ENCODE data around the gene MED12L. TPM values are rescaled to one million over a fixed set of nuclear protein-coding genes. Genes with fewer than 3 reads are reported as not detected.

The MED12L gene
- total and polyA plus RNA-seq, 8 donors: 0.08 to 0.88 (median 0.45) TPM

DNA sequence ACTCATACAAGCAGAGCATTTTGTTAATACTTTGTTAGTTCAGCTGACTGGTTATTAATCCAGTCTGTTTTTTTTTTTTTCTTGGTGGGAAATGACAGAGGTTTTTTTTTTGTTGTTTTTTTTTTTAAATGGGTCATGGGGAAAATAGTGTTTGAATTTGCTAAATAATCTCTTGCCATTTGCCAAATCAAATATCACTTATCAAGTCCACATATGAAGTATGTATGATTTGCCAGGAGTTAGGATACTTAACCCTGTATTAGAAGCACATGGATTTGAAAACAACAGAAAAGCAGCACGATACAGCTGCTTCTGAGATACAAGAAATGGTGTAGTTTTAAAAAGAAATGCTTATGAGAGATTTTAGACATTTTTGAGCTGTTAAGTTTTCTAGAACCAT, 171.3 kb downstream of the MED12L start:
- peak; percentile 20 for FAIRE-seq
- DNase-seq: no peak
- Histone ChIP-seq H3K27me3 (no peaks in the 10 kb centered on the region), H3K4me1 (peaks cover 11 to 13% (median 13%) of the 10 kb centered on the region in 3 donors), H3K9me3 (no peaks in the 10 kb centered on the region), H3K36me3 (no peaks in the 10 kb centered on the region), H3K4me3 (no peak overlapping the region), H3K27ac (no peak overlapping the region)
- peak; percentile 27 to 84 (median 68) for ATAC-seq
- WGBS, 2 donors: 24 to 28% methylated on average over 1 of the region's 1 CpG
- TF ChIP-seq, protein P1, sequence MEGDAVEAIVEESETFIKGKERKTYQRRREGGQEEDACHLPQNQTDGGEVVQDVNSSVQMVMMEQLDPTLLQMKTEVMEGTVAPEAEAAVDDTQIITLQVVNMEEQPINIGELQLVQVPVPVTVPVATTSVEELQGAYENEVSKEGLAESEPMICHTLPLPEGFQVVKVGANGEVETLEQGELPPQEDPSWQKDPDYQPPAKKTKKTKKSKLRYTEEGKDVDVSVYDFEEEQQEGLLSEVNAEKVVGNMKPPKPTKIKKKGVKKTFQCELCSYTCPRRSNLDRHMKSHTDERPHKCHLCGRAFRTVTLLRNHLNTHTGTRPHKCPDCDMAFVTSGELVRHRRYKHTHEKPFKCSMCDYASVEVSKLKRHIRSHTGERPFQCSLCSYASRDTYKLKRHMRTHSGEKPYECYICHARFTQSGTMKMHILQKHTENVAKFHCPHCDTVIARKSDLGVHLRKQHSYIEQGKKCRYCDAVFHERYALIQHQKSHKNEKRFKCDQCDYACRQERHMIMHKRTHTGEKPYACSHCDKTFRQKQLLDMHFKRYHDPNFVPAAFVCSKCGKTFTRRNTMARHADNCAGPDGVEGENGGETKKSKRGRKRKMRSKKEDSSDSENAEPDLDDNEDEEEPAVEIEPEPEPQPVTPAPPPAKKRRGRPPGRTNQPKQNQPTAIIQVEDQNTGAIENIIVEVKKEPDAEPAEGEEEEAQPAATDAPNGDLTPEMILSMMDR (IDR thresholded peaks at IDR 0.05): no peak
- intact Hi-C loops (cut with DNase I): no loop called here

DNA sequence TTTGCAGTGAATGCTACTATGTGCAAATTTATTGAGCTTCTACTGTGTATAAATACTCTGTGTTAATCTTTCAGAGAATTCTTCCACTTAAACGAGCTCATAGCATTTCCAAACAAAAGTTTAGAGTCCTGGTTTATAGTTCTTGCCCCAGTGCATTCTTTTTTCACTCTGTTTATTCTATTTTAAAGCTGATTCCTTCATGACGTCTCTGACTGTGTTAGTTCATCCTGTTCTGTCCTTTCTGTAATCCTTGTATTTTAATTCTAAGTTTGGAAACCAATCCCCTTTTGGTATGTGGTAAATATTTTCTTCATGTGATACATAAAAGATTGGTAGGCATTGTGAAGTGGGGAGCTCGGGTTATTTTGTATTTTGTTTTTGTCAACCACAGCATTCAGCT, 174.2 kb downstream of the MED12L start:
- Histone ChIP-seq H3K4me1 (peaks cover 11 to 13% (median 13%) of the 10 kb centered on the region in 3 donors), H3K27me3 (no peaks in the 10 kb centered on the region), H3K9me3 (no peaks in the 10 kb centered on the region), H3K27ac (no peak overlapping the region), H3K36me3 (no peaks in the 10 kb centered on the region), H3K4me3 (no peak overlapping the region)
- no peak for DNase-seq
- 63 to 74% methylated on average over 3 of the region's 3 CpGs for WGBS, 2 donors
- TF ChIP-seq, protein P1 (IDR thresholded peaks at IDR 0.05): no peak
- intact Hi-C loops (cut with DNase I): no loop called here
- ATAC-seq: no peak
- peak; percentile 41 for FAIRE-seq

DNA sequence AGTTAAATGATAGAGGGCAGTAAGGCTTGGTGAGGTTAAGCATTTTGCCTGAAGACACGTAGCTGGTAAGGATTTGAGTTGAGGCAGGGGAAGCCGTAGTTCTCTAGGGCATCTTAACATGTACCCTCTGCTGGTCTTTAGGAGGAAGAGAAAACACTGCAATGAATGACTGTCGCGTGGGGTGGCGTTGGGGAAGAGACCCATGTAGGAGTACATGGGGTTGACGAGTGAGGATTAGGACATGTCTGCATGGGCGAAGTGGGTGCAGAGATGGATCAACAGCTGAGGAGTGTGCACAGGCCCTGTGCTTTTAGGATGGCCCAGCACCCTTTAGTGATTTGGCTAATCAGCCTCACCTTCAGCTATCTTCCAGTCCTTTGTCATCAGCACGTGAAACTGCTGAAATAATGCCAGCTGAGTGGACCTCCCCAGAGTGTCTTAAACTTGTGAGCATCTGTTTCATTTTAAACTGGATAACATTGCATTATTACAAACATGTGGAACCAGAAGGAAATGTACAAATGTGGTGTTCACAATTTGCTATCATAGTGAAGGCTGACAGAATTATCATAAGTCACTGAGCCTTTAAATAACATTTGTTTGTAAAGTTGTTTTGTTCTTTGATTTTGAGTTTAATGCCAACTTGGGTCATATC, 177.5 kb downstream of the MED12L start:
- 80 to 82% methylated on average over 8 of the region's 8 CpGs for WGBS, 2 donors
- H3K27ac ChIP-seq: no peak overlapping the region
- no peak for DNase-seq

DNA sequence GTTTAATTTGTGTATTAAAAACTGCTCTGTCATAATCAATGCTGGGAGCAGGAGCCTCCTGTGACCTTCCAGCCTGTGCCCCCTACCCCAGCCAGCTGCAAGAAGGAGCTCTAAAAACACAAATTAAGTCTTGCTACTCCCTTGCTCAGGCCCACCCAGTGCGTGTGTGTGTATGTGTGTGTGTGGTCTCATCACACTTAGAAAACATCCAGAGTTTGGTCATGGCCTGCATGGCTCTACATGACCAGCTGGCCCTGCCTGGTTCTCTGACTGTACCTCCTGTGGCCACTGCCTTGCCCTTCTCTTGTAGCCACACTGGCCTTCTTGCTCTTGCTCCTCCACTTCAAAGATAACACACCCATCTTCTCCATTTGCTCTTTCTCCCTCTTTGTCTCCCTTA, 179.1 kb downstream of the MED12L start:
- 97 to 100% methylated on average over 1 of the region's 1 CpG for WGBS, 2 donors
- DNase-seq: no peak
- H3K36me3 ChIP-seq: no peaks in the 10 kb centered on the region
- no peaks in the 10 kb centered on the region for H3K9me3 ChIP-seq
- no peaks in the 10 kb centered on the region for H3K27me3 ChIP-seq
- H3K4me1 ChIP-seq: no peaks in the 10 kb centered on the region
- no peak overlapping the region for H3K27ac ChIP-seq
- no peak for FAIRE-seq
- TF ChIP-seq, protein P1 (IDR thresholded peaks at IDR 0.05): no peak
- ATAC-seq: no peak
- intact Hi-C loops (cut with DNase I): no loop called here
- H3K4me3 ChIP-seq: no peak overlapping the region

More for the DNA sequence above, 177.5 kb downstream of the MED12L start:
- Histone ChIP-seq H3K9me3 (no peaks in the 10 kb centered on the region), H3K4me1 (peaks cover 0 to 2% (median 0%) of the 10 kb centered on the region in 3 donors), H3K36me3 (no peaks in the 10 kb centered on the region), H3K27me3 (no peaks in the 10 kb centered on the region), H3K4me3 (no peak overlapping the region)
- intact Hi-C loops (cut with DNase I): no loop called here
- ATAC-seq: no peak
- TF ChIP-seq, protein P1 (IDR thresholded peaks at IDR 0.05): no peak
- no peak for FAIRE-seq

DNA sequence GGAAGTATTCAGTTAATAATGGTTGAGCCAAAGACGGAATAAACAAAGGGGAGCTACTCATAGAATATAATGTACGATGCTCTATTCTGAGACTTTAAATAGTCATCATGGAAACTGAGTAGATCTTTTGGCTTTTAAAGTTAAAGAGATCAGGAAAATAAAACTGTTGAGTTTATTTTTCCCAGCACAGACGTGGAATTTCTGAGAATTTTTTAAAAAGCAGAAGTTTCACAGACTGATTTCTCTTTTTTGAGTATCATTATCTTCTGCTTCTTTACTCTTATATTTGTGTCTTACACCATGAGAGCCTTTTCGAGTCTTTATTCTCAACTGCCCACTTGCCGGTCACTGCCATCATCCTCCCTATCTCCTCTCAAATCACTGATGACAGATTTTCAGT, 179.7 kb downstream of the MED12L start:
- Histone ChIP-seq H3K27me3 (no peaks in the 10 kb centered on the region), H3K4me1 (no peaks in the 10 kb centered on the region), H3K36me3 (no peaks in the 10 kb centered on the region), H3K27ac (no peak overlapping the region), H3K4me3 (no peak overlapping the region), H3K9me3 (no peaks in the 10 kb centered on the region)
- FAIRE-seq (no peak), DNase-seq (no peak), ATAC-seq (no peak)
- intact Hi-C loops (cut with DNase I): no loop called here
- TF ChIP-seq, protein P1 (IDR thresholded peaks at IDR 0.05): no peak
- 86 to 95% methylated on average over 5 of the region's 5 CpGs for WGBS, 2 donors
